ENCODE results near the gene CSMD2. TPM values are rescaled to one million over a fixed set of nuclear protein-coding genes. Genes with fewer than 3 reads are reported as not detected.

Gene CSMD2
- total RNA-seq, 3 donors from 2014 or later, result 0.12 to 0.41 (median 0.28) TPM

DNA sequence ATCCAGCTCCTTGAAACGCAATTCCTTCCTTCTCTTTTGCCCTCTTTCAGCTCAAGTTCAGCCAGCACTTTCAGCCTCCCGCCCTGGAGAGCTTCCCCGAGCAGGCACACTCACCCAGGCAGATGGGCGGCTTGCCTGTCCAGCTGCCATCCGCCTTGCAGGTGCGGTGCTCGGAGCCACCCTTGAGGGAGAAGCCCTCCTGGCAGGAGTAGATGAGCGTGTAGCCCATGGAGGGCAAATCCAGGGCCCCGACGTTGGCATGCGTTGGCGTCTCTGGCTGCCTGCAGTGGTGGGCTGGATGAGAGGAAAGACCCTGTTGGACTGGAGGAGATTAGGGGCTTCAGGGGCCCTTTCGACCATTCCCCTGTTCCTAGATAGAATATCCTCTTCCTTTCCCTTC lies 632.1 kb downstream of the CSMD2 start:
- ATAC-seq (no peak), DNase-seq (no peak)
- no peak overlapping the region for H3K4me3 ChIP-seq
- H3K9me3 ChIP-seq, result no peaks in the 10 kb centered on the region
- no peaks in the 10 kb centered on the region for H3K36me3 ChIP-seq (ENCODE audit: low read depth)
- TF ChIP-seq, protein P1, sequence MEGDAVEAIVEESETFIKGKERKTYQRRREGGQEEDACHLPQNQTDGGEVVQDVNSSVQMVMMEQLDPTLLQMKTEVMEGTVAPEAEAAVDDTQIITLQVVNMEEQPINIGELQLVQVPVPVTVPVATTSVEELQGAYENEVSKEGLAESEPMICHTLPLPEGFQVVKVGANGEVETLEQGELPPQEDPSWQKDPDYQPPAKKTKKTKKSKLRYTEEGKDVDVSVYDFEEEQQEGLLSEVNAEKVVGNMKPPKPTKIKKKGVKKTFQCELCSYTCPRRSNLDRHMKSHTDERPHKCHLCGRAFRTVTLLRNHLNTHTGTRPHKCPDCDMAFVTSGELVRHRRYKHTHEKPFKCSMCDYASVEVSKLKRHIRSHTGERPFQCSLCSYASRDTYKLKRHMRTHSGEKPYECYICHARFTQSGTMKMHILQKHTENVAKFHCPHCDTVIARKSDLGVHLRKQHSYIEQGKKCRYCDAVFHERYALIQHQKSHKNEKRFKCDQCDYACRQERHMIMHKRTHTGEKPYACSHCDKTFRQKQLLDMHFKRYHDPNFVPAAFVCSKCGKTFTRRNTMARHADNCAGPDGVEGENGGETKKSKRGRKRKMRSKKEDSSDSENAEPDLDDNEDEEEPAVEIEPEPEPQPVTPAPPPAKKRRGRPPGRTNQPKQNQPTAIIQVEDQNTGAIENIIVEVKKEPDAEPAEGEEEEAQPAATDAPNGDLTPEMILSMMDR (IDR thresholded peaks at IDR 0.05), result no peak
- intact Hi-C loops (cut with DNase I, micrococcal nuclease), result no loop called here
- no peaks in the 10 kb centered on the region for H3K4me1 ChIP-seq (ENCODE audit: low read depth)

DNA sequence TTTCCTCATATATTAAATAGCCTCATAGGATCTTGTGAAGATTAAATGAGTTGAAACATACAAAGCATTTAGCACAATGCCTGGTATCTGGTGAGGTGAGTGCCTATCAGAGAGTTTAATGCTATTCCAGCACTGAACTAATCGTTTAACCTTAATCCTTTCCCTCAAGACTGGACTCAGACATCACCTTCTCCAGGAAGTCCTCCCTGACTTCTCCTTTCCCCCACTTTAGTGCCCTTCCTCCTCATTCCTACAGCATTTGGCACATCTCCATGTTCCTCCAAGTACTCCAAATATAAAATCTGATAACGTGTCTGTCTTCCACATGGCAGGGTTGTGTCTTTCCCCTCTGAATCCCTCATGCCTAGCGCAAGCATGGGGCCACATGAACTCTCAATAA lies 632.8 kb downstream of the CSMD2 start:
- ATAC-seq (no peak), DNase-seq (no peak)
- intact Hi-C loops (cut with DNase I, micrococcal nuclease), result no loop called here
- no peaks in the 10 kb centered on the region for H3K36me3 ChIP-seq (ENCODE audit: low read depth)
- no peaks in the 10 kb centered on the region for H3K9me3 ChIP-seq
- H3K4me3 ChIP-seq, result no peak overlapping the region
- TF ChIP-seq, protein P1 (IDR thresholded peaks at IDR 0.05), result no peak
- H3K4me1 ChIP-seq (ENCODE audit: low read depth), result no peaks in the 10 kb centered on the region

DNA sequence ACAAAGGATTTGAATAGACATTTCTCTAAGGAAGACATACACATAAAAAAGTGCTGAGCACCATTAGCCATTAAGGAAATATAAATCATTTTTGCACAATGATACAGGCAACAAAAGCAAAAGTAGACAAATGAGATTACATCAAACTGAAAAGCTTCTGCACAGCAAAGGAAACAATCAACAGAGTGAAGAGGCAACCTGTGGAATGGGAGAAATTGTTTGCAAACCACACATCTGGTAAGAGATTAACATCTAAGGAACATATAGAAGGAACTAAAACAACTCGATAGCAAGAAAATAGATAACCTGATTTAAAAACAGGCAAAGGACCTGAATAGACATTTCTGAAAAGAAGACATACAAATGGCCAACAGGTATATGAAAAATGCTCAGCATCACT lies 635.1 kb downstream of the CSMD2 start:
- H3K9me3 ChIP-seq, result no peaks in the 10 kb centered on the region
- H3K4me3 ChIP-seq, result no peak overlapping the region
- TF ChIP-seq, protein P1 (IDR thresholded peaks at IDR 0.05), result no peak
- no peak for DNase-seq
- ATAC-seq, result no peak
- intact Hi-C loops (cut with DNase I, micrococcal nuclease), result no loop called here
- no peaks in the 10 kb centered on the region for H3K4me1 ChIP-seq (ENCODE audit: low read depth)
- H3K36me3 ChIP-seq (ENCODE audit: low read depth), result no peaks in the 10 kb centered on the region

DNA sequence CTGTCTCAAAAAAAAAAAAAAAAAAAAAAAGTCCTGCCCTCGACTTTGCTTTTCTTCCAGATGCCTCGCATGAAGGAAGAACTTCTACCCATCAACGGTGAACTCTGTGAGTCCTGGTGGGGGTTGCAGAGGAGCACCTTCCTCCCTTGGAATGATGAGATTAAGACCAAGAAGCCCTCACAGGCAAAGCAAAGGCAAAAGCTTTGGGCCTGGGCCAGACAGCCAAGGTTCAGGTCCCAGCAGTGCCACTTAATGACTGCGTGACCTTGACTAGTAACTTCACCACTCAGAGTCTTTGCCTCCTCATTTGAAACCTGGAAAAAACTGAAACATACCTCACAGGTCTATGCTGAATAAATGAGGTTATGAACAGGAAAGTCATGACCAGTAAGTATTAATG lies 637.1 kb downstream of the CSMD2 start:
- no peaks in the 10 kb centered on the region for H3K36me3 ChIP-seq (ENCODE audit: low read depth)
- intact Hi-C loops (cut with DNase I, micrococcal nuclease), result no loop called here
- no peaks in the 10 kb centered on the region for H3K4me1 ChIP-seq (ENCODE audit: low read depth)
- H3K9me3 ChIP-seq, result no peaks in the 10 kb centered on the region
- no peak for ATAC-seq
- TF ChIP-seq, protein P1 (IDR thresholded peaks at IDR 0.05), result no peak
- H3K4me3 ChIP-seq, result no peak overlapping the region
- DNase-seq, result no peak

DNA sequence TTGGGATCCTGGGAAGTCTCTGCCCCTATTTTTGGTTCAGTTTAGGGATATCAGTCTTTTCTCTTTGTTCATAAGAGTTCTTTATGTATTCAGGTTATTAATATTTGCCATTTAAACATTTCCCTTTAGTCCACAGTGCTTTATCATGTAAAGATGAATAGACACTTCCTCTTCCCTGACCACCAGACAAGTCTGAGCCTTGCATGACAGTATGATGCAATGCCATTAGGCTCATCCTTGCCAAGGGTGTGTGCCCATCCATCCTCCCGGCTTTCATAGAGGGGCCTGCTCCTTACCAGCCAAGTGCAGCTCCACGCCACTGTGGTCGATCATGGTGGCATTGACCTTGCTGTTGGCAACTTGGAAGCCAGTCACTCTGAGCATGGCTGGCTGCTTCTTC lies 640.4 kb downstream of the CSMD2 start:
- TF ChIP-seq, protein P1 (IDR thresholded peaks at IDR 0.05), result no peak
- H3K4me1 ChIP-seq (ENCODE audit: low read depth), result no peaks in the 10 kb centered on the region
- no peaks in the 10 kb centered on the region for H3K9me3 ChIP-seq
- H3K36me3 ChIP-seq (ENCODE audit: low read depth), result no peaks in the 10 kb centered on the region
- no peak overlapping the region for H3K4me3 ChIP-seq
- DNase-seq (no peak), ATAC-seq (no peak)
- intact Hi-C loops (cut with DNase I, micrococcal nuclease), result no loop called here

DNA sequence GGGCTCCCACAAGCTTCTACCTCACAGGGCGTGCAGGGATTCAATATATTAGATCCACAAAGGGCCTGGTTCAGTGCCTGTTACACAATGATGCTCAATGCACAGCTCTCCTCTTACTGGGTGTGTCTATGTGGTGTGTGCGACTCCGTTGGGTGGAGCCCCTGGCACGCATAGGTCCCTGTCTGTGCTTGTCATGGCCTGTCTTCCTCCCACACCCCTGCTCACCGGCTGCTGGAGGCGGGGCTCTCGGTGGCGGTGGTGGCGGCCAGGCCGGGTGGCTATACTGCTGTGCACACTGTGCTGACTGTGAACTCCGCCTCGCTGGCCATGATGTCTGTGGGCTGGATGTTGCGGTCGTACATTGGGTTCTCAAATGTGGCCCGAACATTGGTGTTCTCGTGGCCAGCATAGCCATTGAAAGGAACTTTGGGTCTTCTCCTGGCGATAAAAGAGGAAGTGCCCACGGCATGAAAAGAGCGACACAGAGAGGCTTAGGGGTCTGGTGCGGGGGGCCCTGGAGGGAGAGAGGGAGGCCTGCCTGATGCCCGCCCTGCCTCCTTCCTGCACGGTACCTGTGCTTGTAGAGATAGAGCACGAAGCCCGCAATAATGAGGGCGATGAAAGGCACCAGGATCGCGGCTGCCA lies 645.7 kb downstream of the CSMD2 start:
- no peak overlapping the region for H3K4me3 ChIP-seq
- no peaks in the 10 kb centered on the region for H3K4me1 ChIP-seq (ENCODE audit: low read depth)
- TF ChIP-seq, protein P1 (IDR thresholded peaks at IDR 0.05), result no peak
- DNase-seq, result no peak
- H3K36me3 ChIP-seq (ENCODE audit: low read depth), result no peaks in the 10 kb centered on the region
- no peaks in the 10 kb centered on the region for H3K9me3 ChIP-seq
- intact Hi-C loops (cut with DNase I, micrococcal nuclease), result no loop called here
- no peak for ATAC-seq

Measured in mucosa of descending colon (tissue), 3 donors.